K562 (cell line): Measurements from ENCODE around the gene CTF1. TPM values are rescaled to one million over a fixed set of nuclear protein-coding genes. Genes with fewer than 3 reads are reported as not detected.

Experiments
- ASH1L ChIP-seq: fragments of 450-650 bp; IDR thresholded peaks from 2 replicates; pipeline ENCODE4 v1.6.1; 2018; ENCODE audit warnings: borderline replicate concordance, mild to moderate bottlenecking, low read depth; ENCODE audit not compliant: partially characterized antibody
- BCOR ChIP-seq: fragments of 450-650 bp; IDR thresholded peaks from 2 replicates; pipeline ENCODE4 v1.6.1; 2016
- DACH1 ChIP-seq: fragments of 450-650 bp; IDR thresholded peaks from 2 replicates; pipeline ENCODE4 v1.6.1; 2018; ENCODE audit not compliant: partially characterized antibody
- EGR1 ChIP-seq: fragments of 450-650 bp; conservative IDR thresholded peaks from 2 replicates; pipeline ENCODE4 v1.6.1; 2017; ENCODE audit warnings: mild to moderate bottlenecking
- EP400 ChIP-seq: fragments of 450-650 bp; IDR thresholded peaks from 2 replicates; pipeline ENCODE4 v1.6.1; 2017; ENCODE audit warnings: antibody characterized with exemption, mild to moderate bottlenecking, moderate library complexity
- ESRRA ChIP-seq: fragments of 450-650 bp; IDR thresholded peaks from 2 replicates; pipeline ENCODE4 v1.6.1; 2014; ENCODE audit warnings: low read depth, mild to moderate bottlenecking, moderate library complexity, borderline replicate concordance
- EZH2 ChIP-seq: IDR thresholded peaks from 2 replicates; pipeline ENCODE4 v1.6.1; 2012; ENCODE audit warnings: low read depth, mild to moderate bottlenecking, inconsistent platforms, low read length, borderline replicate concordance
- GABPA ChIP-seq: fragments of 200-800 bp; sonication (Bioruptor generic); conservative IDR thresholded peaks from 2 replicates; pipeline ENCODE4 v1.6.1; 2016; ENCODE audit warnings: low read depth, missing genetic modification characterization, missing compliant biosample characterization
- KDM4B ChIP-seq, 2 experiments: fragments of 450-650 bp in 1 of 2; sonication (generic) in 1 of 2; IDR thresholded peaks; 2 replicates each; pipeline ENCODE4 v1.6.1; 2016 to 2017; ENCODE audit warnings: borderline replicate concordance in 2 of 2, antibody characterized with exemption in 1 of 2, low read depth in 1 of 2, mild to moderate bottlenecking in 1 of 2
- RBM15 ChIP-seq: fragments of 200-400 bp; formaldehyde crosslinking; IDR thresholded peaks from 2 replicates; pipeline ENCODE4 v1.6.1; 2018; ENCODE audit warnings: mild to moderate bottlenecking, low read length, moderate library complexity; ENCODE audit not compliant: insufficient read depth
- RNF2 ChIP-seq: sonication (generic); IDR thresholded peaks from 2 replicates; pipeline ENCODE4 v1.6.1; 2016
- TAF1 ChIP-seq: IDR thresholded peaks from 2 replicates; pipeline ENCODE4 v1.6.1; 2011; ENCODE audit warnings: mild to moderate bottlenecking, low read length, moderate library complexity; ENCODE audit not compliant: insufficient read depth, control insufficient read depth, severe bottlenecking; ENCODE audit errors: extremely low read depth
- TRIM24 ChIP-seq, 2 experiments: fragments of 450-650 bp; IDR thresholded peaks; 2 replicates each; pipeline ENCODE4 v1.6.1; 2016
- XRCC3 ChIP-seq: fragments of 450-650 bp; IDR thresholded peaks from 2 replicates; pipeline ENCODE4 v1.6.1; 2017; ENCODE audit warnings: mild to moderate bottlenecking, moderate library complexity
- ZBTB26 ChIP-seq: fragments of 450-650 bp; formaldehyde crosslinking; IDR thresholded peaks from 2 replicates; pipeline ENCODE4 v1.4.0; 2022; ENCODE audit warnings: missing genetic modification characterization
- ZBTB8A ChIP-seq: fragments of 450-650 bp; IDR thresholded peaks from 2 replicates; pipeline ENCODE4 v1.6.1; 2018; ENCODE audit warnings: mild to moderate bottlenecking, moderate library complexity; ENCODE audit not compliant: partially characterized antibody
- ZKSCAN3 ChIP-seq: fragments of 250-450 bp; sonication (Bioruptor Pico); IDR thresholded peaks from 2 replicates; pipeline ENCODE4 v1.4.0; 2020
- ZNF561 ChIP-seq: fragments of 450-650 bp; formaldehyde crosslinking; conservative IDR thresholded peaks from 2 replicates; pipeline ENCODE4 v1.4.0; 2020; ENCODE audit warnings: mild to moderate bottlenecking, moderate library complexity
- polyA plus RNA-seq, 8 experiments: library from polyadenylated mRNA; depleted of rRNA in 4 of 8; stranded (reverse) in 5 of 8; unstranded in 3 of 8; fragments of >200 nt; fragmentation: Nextera tagmentation in 2 of 8; fragmentation: Illumina TruSeq in 1 of 8; extraction: Ambion mirVana in 2 of 8; extraction: Trizol in 1 of 8; gene quantifications; 2 replicates each; pipeline versions ENCODE4 v1.2.1 to v1.2.3, GENCODE V29; 2011 to 2014; ENCODE audit warnings: inconsistent platforms in 1 of 8, missing spikeins in 1 of 8
- total RNA-seq, 7 experiments: library from RNA; depleted of rRNA in 6 of 7; stranded (reverse); fragments of >200 nt in 6 of 7; fragmentation: Illumina TruSeq in 2 of 7; extraction: Trizol in 2 of 7; gene quantifications; 2 replicates each; pipeline versions ENCODE4 v1.2.1 to v1.2.3, GENCODE V29; 2011 to 2021; ENCODE audit warnings: low replicate concordance in 1 of 7
- TF ChIP-seq, protein P1 (sequence below): sonication (generic); formaldehyde crosslinking; IDR thresholded peaks from 2 replicates; pipeline ENCODE4 v1.8.1; 2023; ENCODE audit warnings: missing genetic modification reagents, mild to moderate bottlenecking, borderline replicate concordance
- TF ChIP-seq, protein P2 (sequence below), 3 experiments: IDR thresholded peaks in 2 of 3; conservative IDR thresholded peaks in 1 of 3; 2 replicates each; pipeline ENCODE4 v1.5.1; 2011 to 2012; ENCODE audit warnings: low read length in 3 of 3, mild to moderate bottlenecking in 3 of 3, control low read depth in 2 of 3, improper control_type of control experiment in 1 of 3, inconsistent platforms in 1 of 3, low read depth in 1 of 3, mixed read lengths in 1 of 3, moderate library complexity in 1 of 3; ENCODE audit not compliant: insufficient read depth in 2 of 3

Gene CTF1
- total and polyA plus RNA-seq, 9 of the 15 experiments (the other 6 are each of a cell fraction or from before 2014, with no cell fraction given), result 0.24 to 2.5 (median 0.44) TPM

GRCh38 chr16:30921748-30922419 lies 25.5 kb downstream of the CTF1 start (continued):
- TF ChIP-seq, protein P1, sequence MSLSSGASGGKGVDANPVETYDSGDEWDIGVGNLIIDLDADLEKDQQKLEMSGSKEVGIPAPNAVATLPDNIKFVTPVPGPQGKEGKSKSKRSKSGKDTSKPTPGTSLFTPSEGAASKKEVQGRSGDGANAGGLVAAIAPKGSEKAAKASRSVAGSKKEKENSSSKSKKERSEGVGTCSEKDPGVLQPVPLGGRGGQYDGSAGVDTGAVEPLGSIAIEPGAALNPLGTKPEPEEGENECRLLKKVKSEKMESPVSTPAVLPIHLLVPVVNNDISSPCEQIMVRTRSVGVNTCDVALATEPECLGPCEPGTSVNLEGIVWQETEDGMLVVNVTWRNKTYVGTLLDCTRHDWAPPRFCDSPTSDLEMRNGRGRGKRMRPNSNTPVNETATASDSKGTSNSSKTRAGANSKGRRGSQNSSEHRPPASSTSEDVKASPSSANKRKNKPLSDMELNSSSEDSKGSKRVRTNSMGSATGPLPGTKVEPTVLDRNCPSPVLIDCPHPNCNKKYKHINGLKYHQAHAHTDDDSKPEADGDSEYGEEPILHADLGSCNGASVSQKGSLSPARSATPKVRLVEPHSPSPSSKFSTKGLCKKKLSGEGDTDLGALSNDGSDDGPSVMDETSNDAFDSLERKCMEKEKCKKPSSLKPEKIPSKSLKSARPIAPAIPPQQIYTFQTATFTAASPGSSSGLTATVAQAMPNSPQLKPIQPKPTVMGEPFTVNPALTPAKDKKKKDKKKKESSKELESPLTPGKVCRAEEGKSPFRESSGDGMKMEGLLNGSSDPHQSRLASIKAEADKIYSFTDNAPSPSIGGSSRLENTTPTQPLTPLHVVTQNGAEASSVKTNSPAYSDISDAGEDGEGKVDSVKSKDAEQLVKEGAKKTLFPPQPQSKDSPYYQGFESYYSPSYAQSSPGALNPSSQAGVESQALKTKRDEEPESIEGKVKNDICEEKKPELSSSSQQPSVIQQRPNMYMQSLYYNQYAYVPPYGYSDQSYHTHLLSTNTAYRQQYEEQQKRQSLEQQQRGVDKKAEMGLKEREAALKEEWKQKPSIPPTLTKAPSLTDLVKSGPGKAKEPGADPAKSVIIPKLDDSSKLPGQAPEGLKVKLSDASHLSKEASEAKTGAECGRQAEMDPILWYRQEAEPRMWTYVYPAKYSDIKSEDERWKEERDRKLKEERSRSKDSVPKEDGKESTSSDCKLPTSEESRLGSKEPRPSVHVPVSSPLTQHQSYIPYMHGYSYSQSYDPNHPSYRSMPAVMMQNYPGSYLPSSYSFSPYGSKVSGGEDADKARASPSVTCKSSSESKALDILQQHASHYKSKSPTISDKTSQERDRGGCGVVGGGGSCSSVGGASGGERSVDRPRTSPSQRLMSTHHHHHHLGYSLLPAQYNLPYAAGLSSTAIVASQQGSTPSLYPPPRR (CRISPR knock-in tag), result 0 out of 2 replicates have a peak, but pooled peaks have one; percentile 40
- no peak; the same call in 1 of the 2 replicates for TF ChIP-seq RNF2
- no peak for TF ChIP-seq DACH1
- no peak for TF ChIP-seq ZBTB8A
- TF ChIP-seq TAF1, result no peak
- TF ChIP-seq TRIM24 (IDR thresholded peaks at IDR 0.05), result no peak
- no peak for TF ChIP-seq ZNF561 (CRISPR knock-in tag)
- no peak for TF ChIP-seq EGR1
- no peak for TF ChIP-seq ZBTB26
- TF ChIP-seq EZH2, result no peak
- TF ChIP-seq KDM4B (IDR thresholded peaks at IDR 0.05; ENCODE audit: borderline replicate concordance in 2 of 2, low read depth in 1 of 2), result no peak
- TF ChIP-seq GABPA (tag), result no peak
- no peak for TF ChIP-seq ZKSCAN3 (CRISPR knock-in tag)
- no peak for TF ChIP-seq ASH1L
- no peak; the same call in 1 of the 2 replicates for TF ChIP-seq EP400
- TF ChIP-seq ESRRA, result peak; percentile 31; the same call in 1 of the 2 replicates
- no peak for TF ChIP-seq RBM15
- TF ChIP-seq, protein P2, sequence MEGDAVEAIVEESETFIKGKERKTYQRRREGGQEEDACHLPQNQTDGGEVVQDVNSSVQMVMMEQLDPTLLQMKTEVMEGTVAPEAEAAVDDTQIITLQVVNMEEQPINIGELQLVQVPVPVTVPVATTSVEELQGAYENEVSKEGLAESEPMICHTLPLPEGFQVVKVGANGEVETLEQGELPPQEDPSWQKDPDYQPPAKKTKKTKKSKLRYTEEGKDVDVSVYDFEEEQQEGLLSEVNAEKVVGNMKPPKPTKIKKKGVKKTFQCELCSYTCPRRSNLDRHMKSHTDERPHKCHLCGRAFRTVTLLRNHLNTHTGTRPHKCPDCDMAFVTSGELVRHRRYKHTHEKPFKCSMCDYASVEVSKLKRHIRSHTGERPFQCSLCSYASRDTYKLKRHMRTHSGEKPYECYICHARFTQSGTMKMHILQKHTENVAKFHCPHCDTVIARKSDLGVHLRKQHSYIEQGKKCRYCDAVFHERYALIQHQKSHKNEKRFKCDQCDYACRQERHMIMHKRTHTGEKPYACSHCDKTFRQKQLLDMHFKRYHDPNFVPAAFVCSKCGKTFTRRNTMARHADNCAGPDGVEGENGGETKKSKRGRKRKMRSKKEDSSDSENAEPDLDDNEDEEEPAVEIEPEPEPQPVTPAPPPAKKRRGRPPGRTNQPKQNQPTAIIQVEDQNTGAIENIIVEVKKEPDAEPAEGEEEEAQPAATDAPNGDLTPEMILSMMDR (IDR thresholded peaks at IDR 0.05 in 2 of 3, conservative IDR thresholded peaks at IDR 0.05 in 1 of 3; ENCODE audit: insufficient read depth in 2 of 3, low read depth in 1 of 3, low read length in 3 of 3), result peak; percentile 88 to 95 (median 91); a peak in 5 of 6 replicates
- peak; percentile 98 for TF ChIP-seq BCOR
- no peak for TF ChIP-seq XRCC3
